MM.1S (cell line): Measurements from ENCODE around the gene OS9.

Experiments
- DNase-seq: peaks from one replicate; pipeline ENCODE4 v3.0.0-alpha.2; 2015
- H2AFZ ChIP-seq: fragments of 300-600 bp; sonication (generic); 2 replicates; pipeline ENCODE4 v1.6.0; 2016; ENCODE audit warnings: antibody characterized with exemption, low read length
- H3F3A ChIP-seq: fragments of 300-600 bp; sonication (generic); 2 replicates; pipeline ENCODE4 v1.6.1; 2016; ENCODE audit warnings: mild to moderate bottlenecking, antibody characterized with exemption, low read length, moderate library complexity, mixed read lengths; ENCODE audit not compliant: insufficient read depth
- H3K27ac ChIP-seq: fragments of 300-600 bp; sonication (generic); 2 replicates; pipeline ENCODE4 v1.5.1; 2016; ENCODE audit warnings: mild to moderate bottlenecking, low read length
- H3K27me3 ChIP-seq: fragments of 300-600 bp; sonication (generic); replicated peaks from 2 replicates; pipeline ENCODE4 v1.6.0; 2016; ENCODE audit warnings: low read length; ENCODE audit not compliant: insufficient read depth
- H3K36me3 ChIP-seq: fragments of 300-600 bp; sonication (generic); replicated peaks from 2 replicates; pipeline ENCODE4 v1.6.1; 2016; ENCODE audit warnings: mild to moderate bottlenecking, low read length, mixed read lengths; ENCODE audit not compliant: insufficient read depth
- H3K4me1 ChIP-seq: fragments of 300-600 bp; sonication (generic); 2 replicates; pipeline ENCODE4 v1.6.1; 2016; ENCODE audit warnings: low read length, mixed read lengths
- H3K4me2 ChIP-seq: fragments of 300-600 bp; sonication (generic); 2 replicates; pipeline ENCODE4 v1.6.0; 2016; ENCODE audit warnings: low read depth, low read length
- H3K4me3 ChIP-seq: fragments of 300-600 bp; sonication (generic); 2 replicates; pipeline ENCODE4 v1.5.1; 2016; ENCODE audit warnings: low read length, mixed read lengths
- H3K79me2 ChIP-seq: fragments of 300-600 bp; sonication (generic); 2 replicates; pipeline ENCODE4 v1.6.1; 2016; ENCODE audit warnings: mixed run types, low read length, mixed read lengths
- H3K9ac ChIP-seq: fragments of 300-600 bp; sonication (generic); 2 replicates; pipeline ENCODE4 v1.6.1; 2016; ENCODE audit warnings: low read length, mixed read lengths
- H3K9me2 ChIP-seq: fragments of 300-600 bp; sonication (generic); replicated peaks from 2 replicates; pipeline ENCODE4 v1.6.1; 2016; ENCODE audit warnings: mild to moderate bottlenecking, low read length, mixed read lengths; ENCODE audit not compliant: insufficient read depth
- H3K9me3 ChIP-seq: fragments of 300-600 bp; sonication (generic); replicated peaks from 2 replicates; pipeline ENCODE4 v1.6.1; 2016; ENCODE audit warnings: mild to moderate bottlenecking, low read length, mixed read lengths; ENCODE audit not compliant: insufficient read depth
- H4K20me1 ChIP-seq: fragments of 300-600 bp; sonication (generic); 2 replicates; pipeline ENCODE4 v1.6.1; 2016; ENCODE audit warnings: mild to moderate bottlenecking, low read length, moderate library complexity, mixed read lengths; ENCODE audit not compliant: insufficient read depth
- EZH2 ChIP-seq: fragments of 300-600 bp; sonication (generic); optimal IDR thresholded peaks from 2 replicates; pipeline ENCODE3; 2017; ENCODE audit warnings: low read depth, mild to moderate bottlenecking, antibody characterized with exemption, low read length, mixed read lengths
- EZH2phosphoT487 ChIP-seq: fragments of 300-600 bp; sonication (generic); IDR thresholded peaks from 2 replicates; pipeline ENCODE4 v1.6.1; 2018; ENCODE audit warnings: antibody characterized with exemption, low read length
- TF ChIP-seq, protein P1 (sequence below): fragments of 300-600 bp; sonication (generic); IDR thresholded peaks from 2 replicates; pipeline ENCODE4 v1.5.1; 2016; ENCODE audit warnings: antibody characterized with exemption, low read length, mixed read lengths

Gene OS9

DNA sequence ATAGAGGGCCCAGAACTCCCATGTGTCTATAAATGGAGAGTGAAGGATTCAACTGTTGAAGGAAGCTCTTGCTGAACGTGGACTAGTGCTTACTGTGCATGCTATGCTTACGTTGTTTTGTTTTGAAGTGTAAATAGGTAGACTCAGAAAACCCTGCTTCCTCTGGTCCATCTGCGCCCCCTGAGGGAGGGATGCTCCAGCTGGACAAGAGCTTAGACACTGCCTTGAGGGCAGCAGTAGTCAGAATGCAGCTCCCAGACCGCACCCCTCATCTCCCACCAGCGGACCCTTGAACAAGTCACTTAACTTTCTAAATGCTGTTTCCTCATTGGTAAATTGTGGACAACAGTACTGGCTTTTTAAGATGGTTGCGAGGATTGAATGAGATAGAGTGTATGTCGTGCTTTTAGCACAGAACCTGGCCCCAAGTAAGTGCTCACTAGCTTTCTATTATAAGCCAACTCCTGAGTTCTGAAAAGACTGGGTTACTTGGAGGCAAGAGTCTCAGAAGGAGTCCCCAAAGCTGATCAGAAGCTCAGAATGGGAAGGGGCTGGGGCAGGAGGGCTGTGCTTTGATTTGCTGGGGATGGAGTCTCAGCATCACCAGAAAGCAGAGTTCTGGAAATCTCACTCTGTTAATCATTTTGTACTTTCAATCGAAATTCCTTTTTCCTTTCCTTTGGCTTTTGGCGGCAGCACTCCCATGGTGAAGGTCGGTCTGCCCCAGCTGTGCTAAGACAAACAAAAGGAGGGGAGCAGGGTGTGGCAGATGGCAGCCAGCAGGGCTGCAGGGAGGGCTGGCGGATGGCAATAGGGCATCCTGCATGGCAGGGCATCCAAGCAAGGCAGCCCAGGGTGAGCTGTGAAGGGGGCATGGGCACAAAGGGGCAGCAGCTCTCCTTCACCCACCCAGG is 29.0 kb downstream of the OS9 start:
- no peak for DNase-seq
- H3K9me3 ChIP-seq: no peaks in the 10 kb centered on the region
- TF ChIP-seq EZH2: no peak
- TF ChIP-seq, protein P1, sequence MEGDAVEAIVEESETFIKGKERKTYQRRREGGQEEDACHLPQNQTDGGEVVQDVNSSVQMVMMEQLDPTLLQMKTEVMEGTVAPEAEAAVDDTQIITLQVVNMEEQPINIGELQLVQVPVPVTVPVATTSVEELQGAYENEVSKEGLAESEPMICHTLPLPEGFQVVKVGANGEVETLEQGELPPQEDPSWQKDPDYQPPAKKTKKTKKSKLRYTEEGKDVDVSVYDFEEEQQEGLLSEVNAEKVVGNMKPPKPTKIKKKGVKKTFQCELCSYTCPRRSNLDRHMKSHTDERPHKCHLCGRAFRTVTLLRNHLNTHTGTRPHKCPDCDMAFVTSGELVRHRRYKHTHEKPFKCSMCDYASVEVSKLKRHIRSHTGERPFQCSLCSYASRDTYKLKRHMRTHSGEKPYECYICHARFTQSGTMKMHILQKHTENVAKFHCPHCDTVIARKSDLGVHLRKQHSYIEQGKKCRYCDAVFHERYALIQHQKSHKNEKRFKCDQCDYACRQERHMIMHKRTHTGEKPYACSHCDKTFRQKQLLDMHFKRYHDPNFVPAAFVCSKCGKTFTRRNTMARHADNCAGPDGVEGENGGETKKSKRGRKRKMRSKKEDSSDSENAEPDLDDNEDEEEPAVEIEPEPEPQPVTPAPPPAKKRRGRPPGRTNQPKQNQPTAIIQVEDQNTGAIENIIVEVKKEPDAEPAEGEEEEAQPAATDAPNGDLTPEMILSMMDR: no peak
- TF ChIP-seq EZH2phosphoT487: no peak
- no peaks in the 10 kb centered on the region for H4K20me1 ChIP-seq
- H3K4me2 ChIP-seq: no peak overlapping the region
- H3K9ac ChIP-seq: no peak overlapping the region
- no peaks in the 10 kb centered on the region; the same call in 1 of the 2 replicates for H3F3A ChIP-seq
- H3K79me2 ChIP-seq: no peaks in the 10 kb centered on the region
- H3K4me3 ChIP-seq: no peak overlapping the region
- H3K4me1 ChIP-seq: no peaks in the 10 kb centered on the region
- H3K27ac ChIP-seq: no peak overlapping the region
- H2AFZ ChIP-seq: no peak overlapping the region
- no peaks in the 10 kb centered on the region for H3K27me3 ChIP-seq
- H3K36me3 ChIP-seq: no peaks in the 10 kb centered on the region; the same call in 1 of the 2 replicates
- H3K9me2 ChIP-seq: no peaks in the 10 kb centered on the region

DNA sequence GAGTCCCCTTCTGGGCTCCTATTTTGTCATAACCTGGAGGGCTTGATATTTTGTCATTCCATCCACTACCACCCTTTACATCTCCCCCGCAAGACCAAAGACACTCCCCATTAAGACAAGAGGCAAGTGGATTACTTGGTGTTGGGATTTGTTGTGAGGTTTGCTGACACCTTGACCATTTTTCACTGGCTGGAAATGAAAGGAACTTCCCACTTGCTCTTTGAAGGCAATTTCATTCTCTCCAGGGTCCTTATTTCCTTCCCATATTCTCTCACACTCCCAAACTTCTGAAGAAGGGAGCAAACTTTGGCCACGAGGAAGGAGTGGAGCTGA is 29.7 kb downstream of the OS9 start:
- Histone ChIP-seq H3K9me3 (no peaks in the 10 kb centered on the region), H4K20me1 (no peaks in the 10 kb centered on the region), H3K9me2 (no peaks in the 10 kb centered on the region), H3K36me3 (no peaks in the 10 kb centered on the region; the same call in 1 of the 2 replicates), H3K27ac (no peak overlapping the region), H3K9ac (no peak overlapping the region), H3F3A (no peaks in the 10 kb centered on the region; the same call in 1 of the 2 replicates), H3K4me3 (no peak overlapping the region), H3K4me2 (no peak overlapping the region), H2AFZ (no peak overlapping the region), H3K27me3 (no peaks in the 10 kb centered on the region), H3K4me1 (no peaks in the 10 kb centered on the region), H3K79me2 (no peaks in the 10 kb centered on the region)
- no peak for DNase-seq
- TF ChIP-seq, protein P1: no peak
- TF ChIP-seq EZH2 (no peak), EZH2phosphoT487 (no peak)

DNA sequence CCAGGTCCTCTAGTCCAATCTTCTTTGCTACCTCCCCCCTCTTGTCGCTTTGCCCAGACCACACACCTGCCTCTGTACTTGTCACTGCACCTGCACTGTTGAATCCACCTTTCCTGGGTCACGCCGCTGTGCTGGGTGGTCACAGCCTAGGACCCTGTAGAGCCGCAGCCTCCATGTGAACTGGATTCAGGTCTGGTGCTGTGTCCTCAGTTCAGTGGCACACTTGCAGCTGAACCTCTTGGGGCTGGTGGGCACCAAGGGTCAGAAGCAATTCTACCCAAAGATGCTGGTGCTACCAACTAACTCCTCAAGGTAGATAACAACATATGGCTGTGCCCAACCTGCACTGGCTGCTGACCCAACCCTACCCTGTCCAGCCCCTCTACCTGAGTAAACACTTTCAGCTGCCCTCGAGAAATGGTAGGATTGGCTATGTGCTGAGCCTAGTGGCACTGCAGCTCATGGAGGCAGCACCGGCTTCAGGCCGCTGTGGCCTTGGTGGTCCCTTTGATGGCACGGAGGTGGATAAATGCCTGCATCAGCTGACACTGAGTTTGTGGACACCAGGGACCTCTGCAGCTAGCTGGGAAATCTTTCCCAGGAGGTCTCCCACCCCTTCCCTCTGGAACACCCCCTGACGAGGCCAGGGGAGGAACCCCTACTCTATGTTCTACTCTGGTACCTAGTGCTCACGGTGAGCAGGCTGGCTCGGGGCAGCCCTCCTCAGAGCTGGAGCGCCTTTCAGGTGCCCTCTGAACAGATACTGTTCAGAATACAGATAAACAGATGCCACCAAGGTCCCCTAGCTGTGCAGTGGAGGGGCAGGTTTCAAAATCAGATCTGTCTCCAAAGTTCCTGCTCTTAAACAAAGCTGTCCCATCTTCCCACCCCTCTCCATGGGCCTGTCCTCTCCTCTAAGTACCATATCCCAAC is 30.3 kb downstream of the OS9 start:
- H2AFZ ChIP-seq: no peak overlapping the region
- DNase-seq: no peak
- H3K4me1 ChIP-seq: no peaks in the 10 kb centered on the region
- H3K27ac ChIP-seq: no peak overlapping the region
- no peaks in the 10 kb centered on the region for H3K79me2 ChIP-seq
- H3K4me3 ChIP-seq: no peak overlapping the region
- no peaks in the 10 kb centered on the region; the same call in 1 of the 2 replicates for H3F3A ChIP-seq
- no peak for TF ChIP-seq EZH2
- TF ChIP-seq EZH2phosphoT487: no peak
- TF ChIP-seq, protein P1: no peak
- H3K9me2 ChIP-seq: no peaks in the 10 kb centered on the region
- no peaks in the 10 kb centered on the region for H3K9me3 ChIP-seq
- H3K27me3 ChIP-seq: no peaks in the 10 kb centered on the region
- H3K36me3 ChIP-seq: no peaks in the 10 kb centered on the region; the same call in 1 of the 2 replicates
- H3K9ac ChIP-seq: no peak overlapping the region
- H3K4me2 ChIP-seq: no peak overlapping the region
- H4K20me1 ChIP-seq: no peaks in the 10 kb centered on the region
